Stimulated activated CD8-positive, alpha-beta memory T cell treated with anti-CD3 and anti-CD28 coated beads, Interleukin-4, amount 100 ng/mL, for 48 hours (primary cell): ENCODE data around the gene SGSM2.

Experiments used
- DNase-seq: peaks from one replicate; pipeline ENCODE4 v3.0.0-alpha.2; 2020

The SGSM2 gene

GRCh38 chr17:2369039-2369438 lies 31.7 kb downstream of the SGSM2 start:
- no peak for DNase-seq

GRCh38 chr17:2369551-2370210 lies 32.4 kb downstream of the SGSM2 start:
- no peak for DNase-seq

GRCh38 chr17:2370211-2370589 lies 32.9 kb downstream of the SGSM2 start:
- DNase-seq = no peak

- no peak for DNase-seq
These were observed 34.2 kb downstream of the SGSM2 start for GRCh38 chr17:2371183-2372130.

- no peak for DNase-seq
These were observed 34.9 kb downstream of the SGSM2 start for GRCh38 chr17:2372180-2372579.

- DNase-seq = no peak
These were observed 35.4 kb downstream of the SGSM2 start for GRCh38 chr17:2372681-2373080.

- DNase-seq = no peak
These were observed 35.9 kb downstream of the SGSM2 start for GRCh38 chr17:2373179-2373578.

GRCh38 chr17:2374549-2375285 lies 37.4 kb downstream of the SGSM2 start:
- DNase-seq = no peak

GRCh38 chr17:2375406-2375805 lies 38.1 kb downstream of the SGSM2 start:
- no peak for DNase-seq

GRCh38 chr17:2376107-2376506 lies 38.8 kb downstream of the SGSM2 start:
- no peak for DNase-seq

- no peak for DNase-seq
These were observed 40.4 kb downstream of the SGSM2 start for GRCh38 chr17:2377659-2378058.

- DNase-seq = no peak
These were observed 41.6 kb downstream of the SGSM2 start for GRCh38 chr17:2378905-2379304.

- no peak for DNase-seq
These were observed 42.4 kb downstream of the SGSM2 start for GRCh38 chr17:2379489-2380225.

GRCh38 chr17:2380226-2380922 lies 43.1 kb downstream of the SGSM2 start:
- no peak for DNase-seq

- DNase-seq = no peak
These were observed 43.8 kb downstream of the SGSM2 start for GRCh38 chr17:2380950-2381649.

- DNase-seq = no peak
These were observed 46.4 kb downstream of the SGSM2 start for GRCh38 chr17:2383628-2384167.

GRCh38 chr17:2384439-2385127 lies 47.3 kb downstream of the SGSM2 start:
- no peak for DNase-seq

- DNase-seq = no peak
These were observed 48.2 kb downstream of the SGSM2 start for GRCh38 chr17:2385240-2386210.

- DNase-seq = no peak
These were observed 49.2 kb downstream of the SGSM2 start for GRCh38 chr17:2386400-2387085.
